Activated gamma-delta T cell treated with anti-CD3 and anti-CD28 coated beads, Interleukin-2, amount 50 U/mL, for 16 hours (primary cell): ENCODE data around the gene SLC34A2.
"Not testable (repeated sequence)": the region's sequence is repeated elsewhere in the genome, so short reads cannot be mapped to it uniquely, and the experiment has no call there.

Source experiments
- DNase-seq: peaks from one replicate; pipeline ENCODE4 v3.0.0-alpha.2; 2020; ENCODE audit warnings: low read depth

The SLC34A2 gene

DNA sequence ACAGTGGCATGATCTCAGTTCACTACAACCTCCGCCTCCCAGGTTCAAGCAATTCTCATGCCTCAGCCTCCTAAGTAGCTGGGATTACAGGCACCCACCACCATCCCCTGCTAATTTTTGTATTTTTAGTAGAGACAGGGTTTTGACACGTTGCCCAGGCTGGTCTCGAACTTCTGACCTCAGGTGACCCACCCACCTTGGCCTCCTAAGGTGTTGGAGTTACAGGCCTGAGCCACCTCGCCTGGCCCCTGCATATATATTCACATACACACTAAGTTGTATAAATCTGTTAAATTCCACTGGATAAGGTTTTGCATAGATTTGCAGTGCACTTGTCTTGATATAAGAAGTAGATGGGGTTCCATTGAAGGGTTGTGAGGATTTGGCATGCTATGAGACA is 5.8 kb downstream of the SLC34A2 start:
- not testable (repeated sequence) for DNase-seq

DNA sequence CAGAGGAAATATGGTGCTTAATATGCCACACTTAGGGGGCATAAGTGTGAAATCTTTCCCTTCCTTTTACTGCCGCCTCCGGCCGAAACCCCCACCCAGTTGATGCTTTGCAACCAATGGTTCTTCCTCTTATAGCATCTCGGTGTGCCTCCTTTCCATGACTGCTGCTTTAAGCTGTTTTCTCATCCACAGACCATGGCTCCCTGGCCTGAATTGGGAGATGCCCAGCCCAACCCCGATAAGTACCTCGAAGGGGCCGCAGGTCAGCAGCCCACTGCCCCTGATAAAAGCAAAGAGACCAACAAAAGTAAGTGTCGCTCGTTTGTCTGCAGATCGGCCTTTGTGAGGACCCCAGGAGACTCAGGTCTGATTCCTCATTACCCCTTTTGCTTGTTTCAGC is 6.7 kb downstream of the SLC34A2 start:
- DNase-seq, result no peak

DNA sequence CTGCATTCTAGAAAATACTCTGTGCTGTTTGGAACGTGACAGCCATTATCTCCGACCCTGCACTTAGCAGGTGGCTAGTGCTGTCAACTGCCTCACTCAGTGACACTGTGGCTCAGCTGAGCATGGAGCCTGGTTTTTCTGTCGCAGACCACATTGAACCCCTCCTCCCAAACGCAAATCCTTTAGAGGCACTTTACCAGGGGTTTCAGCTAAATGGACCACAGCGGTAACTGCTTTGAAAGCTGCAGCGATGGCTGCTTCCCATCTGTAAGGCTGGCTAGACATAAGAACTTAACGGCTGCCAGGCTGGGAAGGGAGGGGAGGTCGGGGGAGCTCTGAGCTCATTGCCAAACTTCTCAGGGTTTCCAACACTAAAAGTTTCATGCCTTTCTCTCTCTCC is 8.1 kb downstream of the SLC34A2 start:
- DNase-seq, result no peak

DNA sequence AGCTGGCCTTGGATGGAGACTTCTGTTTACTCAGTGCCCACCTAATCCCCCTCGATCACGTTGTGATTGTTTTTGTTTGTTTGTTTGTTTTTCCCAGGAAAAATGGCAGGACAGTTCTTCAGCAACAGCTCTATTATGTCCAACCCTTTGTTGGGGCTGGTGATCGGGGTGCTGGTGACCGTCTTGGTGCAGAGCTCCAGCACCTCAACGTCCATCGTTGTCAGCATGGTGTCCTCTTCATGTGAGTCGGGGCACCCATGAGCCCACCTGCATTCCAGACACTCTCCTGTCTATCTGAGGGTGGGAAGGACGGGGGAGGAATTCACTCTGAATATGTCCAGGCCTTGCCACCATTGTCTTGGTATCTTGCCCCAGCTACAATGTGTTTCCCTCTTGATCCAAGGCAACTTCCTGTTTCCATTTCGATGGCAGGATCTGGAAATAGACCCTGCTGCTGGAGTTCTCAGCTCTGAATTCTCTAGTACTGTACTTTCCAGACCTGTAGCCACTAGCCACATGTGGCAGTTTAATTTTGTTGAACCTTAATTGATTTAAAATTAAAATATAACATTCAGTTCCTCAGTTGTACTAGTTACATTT is 10.5 kb downstream of the SLC34A2 start:
- DNase-seq, result no peak

DNA sequence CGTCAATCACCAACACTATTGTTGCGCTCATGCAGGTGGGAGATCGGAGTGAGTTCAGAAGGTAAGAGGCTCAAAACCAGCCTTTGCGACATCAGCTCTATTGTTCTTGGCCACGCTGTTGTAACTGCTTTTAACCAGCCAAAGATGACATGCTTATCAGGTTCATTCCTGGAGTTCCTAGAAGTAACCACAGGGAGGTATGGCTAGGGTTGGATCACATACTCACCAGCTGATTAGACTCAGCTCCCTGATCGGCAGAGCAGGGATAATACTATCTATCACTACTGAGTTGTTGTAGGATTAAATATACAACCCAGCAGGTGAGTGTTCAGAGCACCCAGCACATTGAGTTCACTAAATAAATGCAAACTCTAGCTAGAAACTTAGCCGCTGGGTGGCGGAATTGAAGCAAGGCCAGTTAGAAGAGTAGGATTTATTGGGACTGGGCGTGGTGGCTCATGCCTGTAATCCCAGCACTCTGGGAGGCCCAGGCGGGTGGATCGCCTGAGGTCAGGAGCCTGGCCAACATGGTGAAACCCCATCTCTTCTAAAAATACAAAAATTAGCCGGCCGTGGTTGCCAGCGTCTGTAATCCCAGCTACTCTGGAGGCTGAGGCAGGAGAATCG is 12.4 kb downstream of the SLC34A2 start:
- no peak for DNase-seq

DNA sequence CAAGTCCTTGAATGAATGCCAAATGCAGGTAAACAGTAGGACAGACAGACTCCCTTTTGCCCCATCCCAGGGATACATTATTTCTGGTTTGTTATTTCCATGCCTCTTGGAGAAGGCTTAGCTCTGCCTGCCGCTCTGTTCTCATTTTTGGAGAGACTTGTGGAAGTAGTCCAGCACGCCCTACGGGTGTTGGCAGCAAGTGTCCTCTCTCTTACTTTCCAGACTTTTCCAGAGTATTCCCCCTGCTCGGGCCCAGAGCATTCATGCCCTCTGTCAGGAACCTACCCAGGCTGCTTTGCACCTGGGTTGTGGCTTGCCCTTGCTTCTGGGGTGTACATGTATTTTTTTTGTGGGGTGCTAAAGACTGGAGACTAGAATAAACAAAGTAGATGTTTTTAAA is 15.3 kb downstream of the SLC34A2 start:
- DNase-seq, result no peak

DNA sequence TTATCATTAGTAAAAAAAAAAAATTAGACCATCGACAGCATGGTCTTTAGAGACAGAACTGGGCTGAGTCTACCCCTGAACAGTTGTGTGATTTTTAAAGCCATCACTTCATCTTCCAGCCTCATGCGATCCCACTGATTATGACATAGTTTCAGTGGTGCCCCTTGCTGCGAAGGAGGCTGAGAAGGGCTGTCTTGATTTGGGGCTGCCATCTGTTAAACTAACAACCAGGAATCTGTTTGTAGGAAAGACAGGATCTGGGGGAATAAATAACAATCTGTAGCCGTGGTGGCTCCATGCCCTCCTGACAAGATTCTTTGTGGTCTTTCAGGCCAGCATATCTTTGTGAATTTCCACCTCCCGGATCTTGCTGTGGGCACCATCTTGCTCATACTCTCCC is 17.1 kb downstream of the SLC34A2 start:
- no peak for DNase-seq

DNA sequence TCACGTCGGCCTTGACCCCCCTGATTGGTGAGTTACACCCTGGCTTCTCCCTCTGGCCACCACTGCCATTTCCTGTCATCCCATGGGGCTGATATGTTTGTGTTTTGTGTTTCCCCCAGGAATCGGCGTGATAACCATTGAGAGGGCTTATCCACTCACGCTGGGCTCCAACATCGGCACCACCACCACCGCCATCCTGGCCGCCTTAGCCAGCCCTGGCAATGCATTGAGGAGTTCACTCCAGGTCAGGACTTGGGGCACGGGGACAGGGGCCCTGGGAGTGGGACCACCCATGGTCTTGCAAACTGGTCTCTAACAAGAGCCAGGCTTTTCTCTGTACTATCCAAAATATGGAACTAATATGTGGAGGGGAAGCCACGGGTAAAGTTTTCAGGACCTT is 18.7 kb downstream of the SLC34A2 start:
- no peak for DNase-seq

DNA sequence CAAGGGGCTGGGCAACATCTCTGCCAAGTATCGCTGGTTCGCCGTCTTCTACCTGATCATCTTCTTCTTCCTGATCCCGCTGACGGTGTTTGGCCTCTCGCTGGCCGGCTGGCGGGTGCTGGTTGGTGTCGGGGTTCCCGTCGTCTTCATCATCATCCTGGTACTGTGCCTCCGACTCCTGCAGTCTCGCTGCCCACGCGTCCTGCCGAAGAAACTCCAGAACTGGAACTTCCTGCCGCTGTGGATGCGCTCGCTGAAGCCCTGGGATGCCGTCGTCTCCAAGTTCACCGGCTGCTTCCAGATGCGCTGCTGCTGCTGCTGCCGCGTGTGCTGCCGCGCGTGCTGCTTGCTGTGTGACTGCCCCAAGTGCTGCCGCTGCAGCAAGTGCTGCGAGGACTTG is 20.6 kb downstream of the SLC34A2 start:
- DNase-seq, result no peak

DNA sequence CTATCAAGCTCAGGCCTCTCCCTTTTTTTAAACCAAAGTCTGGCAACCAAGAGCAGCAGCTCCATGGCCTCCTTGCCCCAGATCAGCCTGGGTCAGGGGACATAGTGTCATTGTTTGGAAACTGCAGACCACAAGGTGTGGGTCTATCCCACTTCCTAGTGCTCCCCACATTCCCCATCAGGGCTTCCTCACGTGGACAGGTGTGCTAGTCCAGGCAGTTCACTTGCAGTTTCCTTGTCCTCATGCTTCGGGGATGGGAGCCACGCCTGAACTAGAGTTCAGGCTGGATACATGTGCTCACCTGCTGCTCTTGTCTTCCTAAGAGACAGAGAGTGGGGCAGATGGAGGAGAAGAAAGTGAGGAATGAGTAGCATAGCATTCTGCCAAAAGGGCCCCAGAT is 21.5 kb downstream of the SLC34A2 start:
- no peak for DNase-seq

DNA sequence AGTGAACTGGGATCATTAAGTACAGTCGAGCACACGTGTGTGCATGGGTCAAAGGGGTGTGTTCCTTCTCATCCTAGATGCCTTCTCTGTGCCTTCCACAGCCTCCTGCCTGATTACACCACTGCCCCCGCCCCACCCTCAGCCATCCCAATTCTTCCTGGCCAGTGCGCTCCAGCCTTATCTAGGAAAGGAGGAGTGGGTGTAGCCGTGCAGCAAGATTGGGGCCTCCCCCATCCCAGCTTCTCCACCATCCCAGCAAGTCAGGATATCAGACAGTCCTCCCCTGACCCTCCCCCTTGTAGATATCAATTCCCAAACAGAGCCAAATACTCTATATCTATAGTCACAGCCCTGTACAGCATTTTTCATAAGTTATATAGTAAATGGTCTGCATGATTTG is 22.3 kb downstream of the SLC34A2 start:
- DNase-seq, result no peak

DNA sequence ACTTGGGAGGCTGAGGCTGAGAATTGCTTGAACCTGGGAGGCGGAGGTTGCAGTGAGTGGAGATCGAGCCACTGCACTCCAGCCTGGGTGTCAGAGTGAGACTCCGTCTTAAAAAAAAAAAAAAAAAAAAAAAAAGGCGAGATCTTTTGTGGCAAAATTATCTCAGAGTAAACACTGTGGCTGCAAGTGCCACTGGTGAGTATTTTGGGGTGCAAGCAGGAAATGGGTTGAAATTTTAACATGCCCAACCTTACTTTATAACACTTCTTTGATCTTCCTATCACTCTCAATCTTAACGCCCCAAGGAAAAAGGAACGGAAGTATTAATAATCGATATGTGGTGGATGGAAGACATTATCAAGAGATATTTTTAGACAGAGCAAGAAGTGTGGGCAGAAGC is 32.1 kb downstream of the SLC34A2 start:
- no peak for DNase-seq

DNA sequence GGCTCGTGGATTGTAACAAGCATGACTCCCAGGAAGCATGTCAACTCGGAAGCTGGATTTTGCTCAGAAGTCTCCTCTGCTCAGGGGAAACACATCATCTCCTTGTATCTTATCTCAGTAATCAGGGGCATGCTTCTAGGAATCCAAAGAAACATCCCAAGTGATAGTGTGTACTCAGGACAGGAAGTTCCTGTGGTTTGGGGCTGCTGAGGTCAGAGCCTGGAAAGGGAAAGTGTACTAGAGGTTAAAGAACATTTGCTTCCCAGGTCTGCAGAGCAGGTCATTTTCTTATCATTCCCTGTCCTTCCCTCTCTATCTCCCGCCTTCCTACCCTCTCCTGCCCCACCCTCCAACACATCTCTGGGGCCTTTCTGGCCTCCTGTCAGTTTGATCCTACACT is 38.8 kb downstream of the SLC34A2 start:
- no peak for DNase-seq

DNA sequence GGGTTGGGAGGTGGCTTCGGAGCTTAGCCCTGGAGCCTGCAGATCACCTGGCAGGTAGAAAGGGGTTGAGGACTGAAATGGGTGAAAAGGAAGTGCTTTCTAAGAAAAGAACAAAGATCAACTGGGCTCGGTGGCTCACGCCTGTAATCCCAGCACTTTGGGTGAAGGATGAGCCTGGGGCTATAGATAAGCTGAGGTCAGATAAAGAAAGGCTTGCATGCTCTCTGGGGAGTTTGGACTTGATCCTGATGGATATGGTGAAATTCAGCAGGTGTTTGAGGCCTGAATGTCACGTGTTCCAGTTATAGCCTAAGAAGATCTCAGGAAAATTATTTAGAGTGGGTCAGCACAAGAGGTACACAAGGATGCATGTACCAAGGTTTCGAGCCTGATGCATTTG is 40.8 kb downstream of the SLC34A2 start:
- DNase-seq, result no peak

DNA sequence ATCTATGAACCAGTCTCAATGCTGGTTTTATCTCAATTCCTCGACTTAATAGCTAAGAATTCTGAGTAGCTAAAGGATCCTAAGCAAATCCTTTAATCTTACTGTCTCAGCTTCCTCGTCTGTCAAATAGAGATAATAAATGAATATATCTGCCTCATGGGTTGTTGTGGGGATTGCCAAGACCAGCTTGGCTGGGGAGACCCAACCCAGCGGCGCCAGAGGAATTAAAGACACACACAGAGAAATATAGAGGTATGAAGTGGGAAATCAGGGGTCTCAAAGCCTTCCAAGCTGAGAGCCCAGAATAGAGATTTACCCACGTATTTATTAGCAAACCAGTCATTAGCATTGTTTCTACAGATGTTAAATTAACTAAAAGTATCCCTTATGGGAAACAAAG is 41.9 kb downstream of the SLC34A2 start:
- no peak for DNase-seq

DNA sequence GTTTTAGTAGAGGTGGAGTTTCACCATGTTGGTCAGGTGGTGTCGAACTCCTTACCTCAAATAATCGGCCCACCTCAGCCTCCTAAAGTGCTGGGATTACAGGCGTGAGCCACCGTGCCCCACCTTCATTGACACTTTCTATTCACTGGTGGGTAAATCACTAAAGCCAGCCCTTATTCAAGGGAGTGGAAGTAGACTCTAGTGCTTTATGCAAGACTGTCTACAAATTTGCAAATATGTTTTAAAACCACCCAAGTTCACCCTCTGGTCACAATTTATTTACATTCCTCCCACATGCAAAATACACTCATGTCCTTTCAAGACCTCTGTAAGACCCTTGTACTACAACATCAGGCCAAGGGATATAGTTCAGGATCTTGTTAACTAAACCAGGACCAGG is 45.0 kb downstream of the SLC34A2 start:
- DNase-seq, result no peak

DNA sequence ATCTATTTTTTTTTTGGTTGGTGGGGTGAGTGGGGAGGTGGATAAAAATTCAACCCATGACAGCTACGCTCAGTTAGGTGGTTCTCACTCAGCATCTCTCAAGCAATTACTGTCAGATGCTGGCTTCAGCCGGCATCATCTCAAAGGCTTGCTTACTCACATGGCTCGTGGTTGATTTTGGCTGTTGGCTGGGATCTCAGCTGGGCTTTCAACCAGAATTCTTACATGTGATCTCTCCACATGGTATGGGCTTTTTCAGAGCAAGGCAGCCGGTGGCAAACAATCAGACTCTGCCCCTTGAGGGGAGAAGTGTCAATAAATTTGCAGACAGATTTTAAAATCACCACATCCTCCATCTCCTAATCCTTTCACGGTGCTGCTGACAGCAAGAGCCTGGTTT is 47.2 kb downstream of the SLC34A2 start:
- no peak for DNase-seq

DNA sequence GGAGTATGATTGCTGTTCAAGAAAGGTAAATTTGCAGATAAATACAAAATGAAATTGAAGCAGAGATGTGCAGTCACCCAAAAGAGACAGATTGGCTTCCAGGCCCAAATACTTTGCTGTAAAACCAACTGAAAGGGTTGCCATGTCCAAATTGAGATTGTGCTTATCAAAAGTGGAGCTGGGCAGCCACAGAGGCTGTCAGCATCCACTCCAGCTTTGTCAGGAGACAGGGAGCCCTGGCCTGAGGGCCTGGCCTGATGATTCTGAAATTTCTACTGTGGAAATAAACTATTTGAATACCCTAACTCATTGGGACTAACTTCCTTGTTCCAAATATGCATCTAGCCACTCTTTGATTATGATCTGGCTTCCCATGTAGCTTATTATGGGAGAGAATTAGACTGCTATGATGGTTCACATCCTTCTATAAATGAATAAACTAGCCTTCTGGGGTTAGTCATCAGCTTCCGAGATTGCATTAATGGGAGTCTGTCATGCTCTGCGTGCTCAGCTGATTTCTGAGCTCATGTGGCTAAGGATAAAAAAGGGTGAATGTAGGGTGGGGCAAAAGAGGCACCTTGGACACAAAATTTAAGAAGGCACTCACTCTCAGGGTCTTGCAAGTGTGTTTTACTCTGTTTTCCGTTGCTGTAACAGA is 48.2 kb downstream of the SLC34A2 start:
- no peak for DNase-seq

DNA sequence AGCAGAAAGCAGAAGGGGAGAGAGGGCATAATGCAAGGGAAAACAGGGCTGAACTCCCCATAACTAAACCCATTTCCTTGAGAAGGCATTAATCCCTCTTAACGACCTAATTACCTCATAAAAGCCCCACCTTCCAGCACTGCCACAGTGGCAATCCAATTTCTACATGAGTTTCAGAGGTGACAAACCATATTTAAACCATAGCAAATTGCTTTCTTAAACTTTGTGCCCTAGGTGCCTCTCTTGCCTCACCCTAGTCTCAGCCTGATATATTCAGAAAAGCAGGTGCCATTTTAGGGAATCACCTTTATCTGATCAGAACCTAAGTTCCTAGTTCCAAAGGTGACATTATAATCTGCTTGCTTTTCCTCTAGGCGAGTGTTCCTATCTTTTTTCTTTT is 48.9 kb downstream of the SLC34A2 start:
- no peak for DNase-seq

DNA sequence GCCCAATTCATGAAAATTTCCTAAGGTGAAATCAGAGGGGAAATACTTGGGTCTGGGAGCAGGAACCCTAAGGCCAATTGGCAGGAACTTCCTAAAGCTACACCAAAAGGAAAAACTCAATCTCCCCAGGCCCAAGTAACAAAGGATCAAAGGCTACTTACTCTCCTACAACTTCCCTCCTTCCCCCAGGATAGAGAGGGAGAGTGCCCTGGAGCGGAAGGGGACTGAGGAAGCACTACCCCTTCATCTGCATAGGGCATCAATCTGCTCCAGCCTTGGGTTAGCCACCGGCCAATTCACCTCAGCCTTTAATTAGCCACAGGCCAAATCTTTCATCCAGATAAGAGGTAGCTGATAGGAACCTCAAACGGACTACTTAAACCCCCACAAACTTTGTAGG is 55.0 kb downstream of the SLC34A2 start:
- no peak for DNase-seq

DNA sequence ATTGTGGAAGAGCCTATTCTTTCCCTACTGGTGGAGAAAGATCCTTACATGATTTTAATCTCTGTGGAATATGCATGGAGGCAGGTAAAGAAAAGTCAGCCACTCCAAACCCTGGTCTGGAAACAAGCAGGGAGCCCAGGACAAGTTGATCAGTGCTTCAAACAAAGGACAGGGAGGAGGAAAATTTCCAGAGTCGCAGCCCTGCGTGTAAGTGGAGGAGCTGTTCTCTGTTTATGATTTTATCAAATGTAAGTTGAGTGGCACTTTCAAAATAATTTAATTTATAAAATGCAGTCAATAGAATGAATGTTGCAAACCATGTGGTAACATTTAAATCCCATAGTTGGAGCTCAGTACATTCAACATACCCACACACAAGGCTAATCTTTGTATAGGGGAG is 57.0 kb downstream of the SLC34A2 start:
- DNase-seq, result no peak

DNA sequence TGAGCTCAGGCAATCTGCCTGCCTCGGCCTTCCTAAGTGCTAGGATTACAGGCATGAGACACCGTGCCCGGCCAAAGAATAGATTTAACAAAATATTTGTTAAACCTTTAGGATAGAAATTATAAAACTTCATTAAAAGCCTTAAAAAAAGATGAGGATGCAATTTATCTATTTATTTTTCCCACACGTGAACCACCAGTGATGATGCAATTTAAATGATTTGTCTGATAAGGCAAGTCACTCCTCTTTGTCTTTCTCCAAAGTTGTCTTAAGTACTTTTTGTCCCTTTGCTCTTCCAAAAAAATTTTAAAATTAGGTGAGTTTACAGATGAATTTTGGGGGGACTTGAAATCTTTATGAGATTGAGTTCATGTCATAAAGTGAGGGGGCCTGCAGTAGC is 58.2 kb downstream of the SLC34A2 start:
- DNase-seq, result no peak

DNA sequence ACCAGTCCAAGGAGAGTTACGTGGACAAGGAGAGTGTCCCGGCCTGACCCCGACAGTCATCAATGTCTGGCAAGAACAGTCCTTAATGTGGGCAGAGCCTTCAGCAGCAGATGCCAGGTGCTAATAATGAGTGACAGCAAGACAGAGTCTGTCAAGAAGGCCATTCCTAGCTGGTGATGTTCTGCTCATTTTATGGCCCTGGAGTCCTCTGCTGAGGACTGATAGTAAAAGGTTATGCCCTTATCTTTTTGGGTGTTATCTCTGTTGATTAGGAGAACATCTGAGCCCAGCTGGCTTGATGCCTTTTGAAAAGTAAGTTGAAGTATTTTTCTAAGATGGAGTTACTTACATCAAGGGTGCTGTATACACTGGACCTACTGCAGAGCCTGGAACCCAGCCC is 67.3 kb downstream of the SLC34A2 start:
- no peak for DNase-seq

DNA sequence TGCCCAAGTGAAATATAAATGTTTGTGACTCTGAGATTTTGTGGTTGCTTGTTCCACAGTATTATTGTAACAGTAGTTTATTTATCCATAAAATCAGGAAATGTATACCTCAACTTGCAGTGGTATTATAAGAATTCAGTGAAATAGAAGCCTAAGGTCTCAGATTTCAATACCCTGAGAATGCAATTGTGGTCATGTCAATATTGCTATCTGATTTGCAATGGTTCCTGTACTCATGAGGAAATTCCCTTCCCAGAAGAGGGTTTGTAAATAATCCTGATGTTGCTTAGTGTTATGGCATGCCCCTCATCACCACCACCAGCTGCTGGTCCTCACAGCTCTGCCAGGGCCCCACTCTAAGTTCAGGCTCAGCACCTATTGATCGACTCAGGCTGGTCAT is 67.8 kb downstream of the SLC34A2 start:
- DNase-seq, result no peak
